ENCODE data around the gene CTNNA3. TPM values are rescaled to one million over a fixed set of nuclear protein-coding genes. Genes with fewer than 3 reads are reported as not detected.

The CTNNA3 gene
- total RNA-seq, 1 experiment from 2014 or later = 0.02 TPM

- Mint-ChIP-seq H3K27me3 (ENCODE audit: insufficient read depth, unreplicated experiment) (no peaks in the 10 kb centered on the region), H3K27ac (ENCODE audit: low read depth, unreplicated experiment) (no peak overlapping the region), H3K4me3 (ENCODE audit: unreplicated experiment) (no peak overlapping the region), H3K9me3 (ENCODE audit: unreplicated experiment) (no peaks in the 10 kb centered on the region), H3K36me3 (ENCODE audit: insufficient read depth, unreplicated experiment) (no peaks in the 10 kb centered on the region), H3K4me1 (ENCODE audit: insufficient read depth, unreplicated experiment) (no peaks in the 10 kb centered on the region)
- no TSS peak for BruUV-seq (replicated peaks)
- intact Hi-C loops (cut with micrococcal nuclease) = no loop called here
- ChIA-PET POLR2A (interaction anchor here (0.6 kb wide), 1 partner anchor 23 kb away, joined by 3 read pairs; no protein-coding TSS in a partner anchor), CTCF (interaction anchor here (1.8 kb wide), 1 partner anchor 113 kb away, joined by 5 read pairs; the partner anchor contains the start of gene LRRTM3)
- TF ChIP-seq CTCF (IDR thresholded peaks at IDR 0.05; ENCODE audit: unreplicated experiment) = no peak
- no peak for DNase-seq (ENCODE audit: unreplicated experiment)
Measured at GRCh38 chr10:66813122-66813521, 882.9 kb downstream of the CTNNA3 start.

GRCh38 chr10:66811211-66811610 is 884.8 kb downstream of the CTNNA3 start:
- POLR2A ChIA-PET = no interaction called here
- no peaks in the 10 kb centered on the region for H3K36me3 Mint-ChIP-seq (ENCODE audit: insufficient read depth, unreplicated experiment)
- H3K4me1 Mint-ChIP-seq (ENCODE audit: insufficient read depth, unreplicated experiment) = no peaks in the 10 kb centered on the region

GRCh38 chr10:66809402-66809801 is 886.6 kb downstream of the CTNNA3 start:
- DNase-seq (ENCODE audit: unreplicated experiment) = no peak
- intact Hi-C loops (cut with micrococcal nuclease) = no loop called here
- ChIA-PET POLR2A (no interaction called here), CTCF (no interaction called here)
- Mint-ChIP-seq H3K27ac (ENCODE audit: low read depth, unreplicated experiment) (no peak overlapping the region), H3K36me3 (ENCODE audit: insufficient read depth, unreplicated experiment) (no peaks in the 10 kb centered on the region), H3K4me3 (ENCODE audit: unreplicated experiment) (no peak overlapping the region), H3K4me1 (ENCODE audit: insufficient read depth, unreplicated experiment) (peaks cover 6% of the 10 kb centered on the region), H3K27me3 (ENCODE audit: insufficient read depth, unreplicated experiment) (no peaks in the 10 kb centered on the region), H3K9me3 (ENCODE audit: unreplicated experiment) (no peaks in the 10 kb centered on the region)
- no peak for TF ChIP-seq CTCF (IDR thresholded peaks at IDR 0.05; ENCODE audit: unreplicated experiment)
- BruUV-seq (replicated peaks) = no TSS peak

More at GRCh38 chr10:66811211-66811610, 884.8 kb downstream of the CTNNA3 start:
- CTCF ChIA-PET = interaction anchor here (0.7 kb wide), 1 partner anchor 23 kb away, joined by 3 read pairs; no protein-coding TSS in a partner anchor
- Mint-ChIP-seq H3K9me3 (ENCODE audit: unreplicated experiment) (no peaks in the 10 kb centered on the region), H3K27me3 (ENCODE audit: insufficient read depth, unreplicated experiment) (no peaks in the 10 kb centered on the region), H3K4me3 (ENCODE audit: unreplicated experiment) (no peak overlapping the region), H3K27ac (ENCODE audit: low read depth, unreplicated experiment) (no peak overlapping the region)
- no TSS peak for BruUV-seq (replicated peaks)
- TF ChIP-seq CTCF (IDR thresholded peaks at IDR 0.05; ENCODE audit: unreplicated experiment) = no peak
- intact Hi-C loops (cut with micrococcal nuclease) = no loop called here
- DNase-seq (ENCODE audit: unreplicated experiment) = no peak

- Mint-ChIP-seq H3K36me3 (ENCODE audit: insufficient read depth, unreplicated experiment) (no peaks in the 10 kb centered on the region), H3K27ac (ENCODE audit: low read depth, unreplicated experiment) (no peak overlapping the region), H3K4me3 (ENCODE audit: unreplicated experiment) (no peak overlapping the region), H3K27me3 (ENCODE audit: insufficient read depth, unreplicated experiment) (no peaks in the 10 kb centered on the region), H3K9me3 (ENCODE audit: unreplicated experiment) (no peaks in the 10 kb centered on the region), H3K4me1 (ENCODE audit: insufficient read depth, unreplicated experiment) (peaks cover 6% of the 10 kb centered on the region)
- no peak for DNase-seq (ENCODE audit: unreplicated experiment)
- TF ChIP-seq CTCF (IDR thresholded peaks at IDR 0.05; ENCODE audit: unreplicated experiment) = no peak
- ChIA-PET CTCF (interaction anchor here (0.6 to 1.2 kb wide), 2 partner anchors 27 to 41 kb away, joined by 3 to 4 read pairs; no protein-coding TSS in a partner anchor), POLR2A (no interaction called here)
- intact Hi-C loops (cut with micrococcal nuclease) = no loop called here
- no TSS peak for BruUV-seq (replicated peaks)
Measured at GRCh38 chr10:66805612-66806011, 890.4 kb downstream of the CTNNA3 start.
